LNCaP clone FGC (cell line): ENCODE data around the gene OR5K1.

Experiments
- DNase-seq: peaks from one replicate; pipeline ENCODE4 v3.0.0-alpha.2; 2011; ENCODE audit warnings: low read depth
- H3K4me3 ChIP-seq: 2 replicates; pipeline ENCODE4 v1.5.1; 2011; ENCODE audit warnings: mild to moderate bottlenecking, low read depth, low read length, control low read depth
- TF ChIP-seq, protein P1 (sequence below): IDR thresholded peaks from 2 replicates; pipeline ENCODE4 v1.5.1; 2012; ENCODE audit warnings: mild to moderate bottlenecking; ENCODE audit not compliant: control insufficient read depth, insufficient read depth; ENCODE audit errors: extremely low read depth

The OR5K1 gene

DNA sequence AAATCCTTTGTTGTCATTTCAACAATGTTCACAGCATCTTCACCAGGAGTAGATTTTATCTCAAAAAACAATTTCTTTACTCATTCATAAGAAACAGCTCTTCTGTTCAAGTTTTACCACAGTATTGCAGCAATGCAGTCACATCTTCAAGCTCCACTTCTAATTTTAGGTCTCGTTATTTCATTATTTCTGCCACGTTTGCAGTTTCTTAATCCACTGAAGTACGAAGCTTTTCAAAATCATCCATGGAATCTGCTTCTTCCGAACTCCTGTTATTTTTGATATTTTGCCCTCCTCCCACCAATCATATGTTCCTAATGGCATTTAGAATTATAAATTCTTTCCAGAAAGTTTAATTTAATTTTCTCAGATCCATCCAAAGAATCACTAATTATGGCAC is 12.6 kb upstream of the OR5K1 start:
- TF ChIP-seq, protein P1, sequence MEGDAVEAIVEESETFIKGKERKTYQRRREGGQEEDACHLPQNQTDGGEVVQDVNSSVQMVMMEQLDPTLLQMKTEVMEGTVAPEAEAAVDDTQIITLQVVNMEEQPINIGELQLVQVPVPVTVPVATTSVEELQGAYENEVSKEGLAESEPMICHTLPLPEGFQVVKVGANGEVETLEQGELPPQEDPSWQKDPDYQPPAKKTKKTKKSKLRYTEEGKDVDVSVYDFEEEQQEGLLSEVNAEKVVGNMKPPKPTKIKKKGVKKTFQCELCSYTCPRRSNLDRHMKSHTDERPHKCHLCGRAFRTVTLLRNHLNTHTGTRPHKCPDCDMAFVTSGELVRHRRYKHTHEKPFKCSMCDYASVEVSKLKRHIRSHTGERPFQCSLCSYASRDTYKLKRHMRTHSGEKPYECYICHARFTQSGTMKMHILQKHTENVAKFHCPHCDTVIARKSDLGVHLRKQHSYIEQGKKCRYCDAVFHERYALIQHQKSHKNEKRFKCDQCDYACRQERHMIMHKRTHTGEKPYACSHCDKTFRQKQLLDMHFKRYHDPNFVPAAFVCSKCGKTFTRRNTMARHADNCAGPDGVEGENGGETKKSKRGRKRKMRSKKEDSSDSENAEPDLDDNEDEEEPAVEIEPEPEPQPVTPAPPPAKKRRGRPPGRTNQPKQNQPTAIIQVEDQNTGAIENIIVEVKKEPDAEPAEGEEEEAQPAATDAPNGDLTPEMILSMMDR: no peak
- no peak for DNase-seq

DNA sequence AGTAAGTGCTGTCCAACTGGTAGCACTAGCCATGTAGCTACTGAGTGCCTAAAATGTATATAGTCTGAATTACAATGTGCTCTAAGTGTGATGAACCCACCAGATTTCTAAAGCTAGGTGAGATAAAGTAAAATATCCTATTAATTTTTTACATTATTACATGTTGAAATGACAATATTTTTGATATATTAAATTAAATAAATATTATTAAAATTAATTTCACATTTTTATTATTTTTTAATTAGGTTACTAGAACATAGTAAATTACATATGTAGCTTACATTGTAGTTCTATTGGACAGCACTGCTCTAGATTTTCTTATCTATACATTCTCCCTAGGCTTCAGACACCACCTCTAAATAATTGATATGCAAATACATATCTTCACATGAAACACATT is 9.2 kb upstream of the OR5K1 start:
- no peak for DNase-seq
- H3K4me3 ChIP-seq: no peak overlapping the region
- TF ChIP-seq, protein P1: no peak

More for the DNA sequence above, 12.6 kb upstream of the OR5K1 start:
- H3K4me3 ChIP-seq: no peak overlapping the region

DNA sequence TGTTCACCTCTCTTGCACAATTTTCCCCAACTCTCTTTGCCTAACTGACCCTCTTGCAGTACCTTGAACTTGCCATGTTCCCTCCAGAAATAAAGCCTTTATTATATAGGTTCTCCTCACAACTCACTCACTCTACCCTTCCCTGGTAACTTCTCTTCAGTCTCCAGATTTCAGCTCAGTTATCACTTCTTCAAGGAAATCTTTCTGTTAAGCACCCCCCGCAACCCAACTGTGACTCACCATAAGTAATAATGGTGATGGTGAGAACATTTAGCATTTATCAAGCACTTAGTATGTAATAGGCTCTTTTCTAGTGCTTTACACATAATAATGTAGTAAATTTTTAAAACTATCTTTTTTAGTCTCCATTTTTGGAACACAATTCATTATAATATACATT is 8.1 kb upstream of the OR5K1 start:
- TF ChIP-seq, protein P1: no peak
- H3K4me3 ChIP-seq: no peak overlapping the region
- no peak for DNase-seq

DNA sequence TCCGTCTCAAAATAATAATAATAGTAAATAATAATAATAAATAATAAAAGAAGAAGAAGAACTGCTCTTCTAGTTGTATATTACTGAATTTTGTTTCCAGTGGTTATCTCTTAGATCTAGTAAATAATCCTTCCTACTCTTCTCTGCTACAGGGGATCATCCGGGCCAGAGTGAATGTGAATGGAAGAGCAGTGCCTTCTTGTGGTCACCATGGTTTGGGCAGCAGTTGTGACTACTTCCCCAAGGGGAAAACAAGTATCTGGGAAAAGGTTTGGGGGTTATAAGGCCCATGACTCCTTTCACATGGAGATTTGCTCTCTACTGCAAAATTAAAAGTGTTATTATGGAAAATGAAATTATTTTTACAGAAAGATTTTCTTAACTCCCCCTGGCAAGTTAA is 5.5 kb upstream of the OR5K1 start:
- H3K4me3 ChIP-seq: no peak overlapping the region
- no peak for DNase-seq
- TF ChIP-seq, protein P1: no peak

DNA sequence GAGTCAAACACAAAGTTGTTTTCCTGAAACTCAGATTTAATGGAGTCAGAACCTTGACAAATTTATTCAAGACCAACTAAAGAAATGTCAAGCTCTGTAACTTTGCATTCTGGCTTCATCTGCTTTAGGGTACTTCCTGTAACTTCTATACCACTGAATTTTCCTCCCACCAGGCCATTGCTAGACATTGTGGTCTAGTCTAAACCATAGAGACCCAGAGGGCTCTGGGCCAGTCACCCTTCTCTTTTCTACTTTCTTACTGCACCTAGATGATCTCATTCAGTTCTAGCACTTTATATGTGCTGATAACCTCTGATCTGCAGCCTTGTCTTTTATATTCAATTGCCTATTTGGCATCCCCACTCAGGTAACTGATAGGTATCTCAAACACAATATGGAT is 2.8 kb upstream of the OR5K1 start:
- TF ChIP-seq, protein P1: no peak
- no peak overlapping the region for H3K4me3 ChIP-seq
- DNase-seq: no peak

DNA sequence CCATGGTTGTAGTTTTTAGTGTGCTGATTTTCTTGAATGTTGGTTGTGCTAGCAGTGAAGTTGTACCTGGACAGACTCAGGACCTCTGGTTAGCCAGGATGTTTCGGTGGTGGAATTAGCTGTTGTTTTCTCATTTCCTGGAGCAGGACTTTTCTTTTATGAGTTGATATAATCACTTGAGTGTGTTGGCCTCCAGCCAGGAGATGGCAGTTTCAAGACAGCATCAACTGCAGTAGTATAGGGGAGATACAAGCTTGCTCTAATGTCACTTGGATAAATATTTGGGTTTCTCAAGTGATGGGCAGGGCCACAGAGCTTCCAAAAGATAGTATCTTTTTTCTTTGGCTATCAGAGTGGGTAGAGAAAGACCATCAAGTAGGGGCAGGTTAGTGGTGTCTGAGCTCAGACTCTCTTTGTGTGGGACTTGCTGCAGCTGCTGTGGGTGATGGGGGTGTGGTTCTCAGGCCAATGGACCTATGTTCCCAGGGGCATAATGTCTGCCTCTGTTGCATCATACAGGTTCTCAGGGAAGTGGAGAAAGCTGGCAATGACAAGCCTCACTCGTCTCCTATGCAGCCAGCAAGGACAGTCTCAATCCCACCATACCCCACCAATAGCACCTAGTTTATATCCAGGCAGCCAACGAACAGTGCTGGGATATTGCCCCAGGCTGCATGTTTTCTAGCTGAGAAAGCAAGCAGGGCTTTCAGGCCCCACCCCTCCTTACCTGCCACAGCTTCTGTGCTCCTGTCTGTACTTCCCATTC is 19.9 kb downstream of the OR5K1 start:
- H3K4me3 ChIP-seq: no peak overlapping the region
- peak; percentile 86 for DNase-seq
- TF ChIP-seq, protein P1: no peak

DNA sequence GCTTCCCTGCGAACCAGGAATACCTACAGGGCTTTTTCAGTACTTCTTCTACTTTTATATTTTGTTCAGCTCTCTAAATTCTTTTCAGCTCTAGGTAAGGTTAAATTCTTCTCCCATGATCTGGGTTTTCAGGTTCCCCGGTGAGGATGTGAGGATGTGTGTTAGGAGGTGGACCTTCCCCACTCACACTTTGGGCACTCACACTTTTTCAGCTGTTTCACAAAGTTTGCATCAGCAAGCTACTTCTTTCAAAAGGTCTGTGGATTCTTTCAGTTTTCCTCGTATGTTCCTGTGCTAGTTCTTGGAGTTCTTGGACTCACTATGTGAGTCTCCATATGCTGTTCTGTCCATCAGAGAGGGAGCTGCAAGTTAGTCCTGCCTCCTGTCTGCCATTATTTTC is 20.6 kb downstream of the OR5K1 start:
- TF ChIP-seq, protein P1: no peak
- no peak for DNase-seq
- H3K4me3 ChIP-seq: no peak overlapping the region
